Lower leg skin (tissue), 4 donors: Measurements from ENCODE around the gene MVD. TPM values are rescaled to one million over a fixed set of nuclear protein-coding genes. Genes with fewer than 3 reads are reported as not detected.

ENCODE experiments used
- DNase-seq, 2 donors: peaks; one replicate each; pipeline ENCODE4 v3.0.0-alpha.2; 2019; ENCODE audit warnings: low spot score in 2 of 2
- H3K4me3 ChIP-seq: fragments of 200-600 bp; sonication (generic); 2 replicates; pipeline ENCODE4 v1.5.1; 2017; ENCODE audit warnings: mild to moderate bottlenecking, low read depth; ENCODE audit not compliant: poor library complexity, severe bottlenecking
- CTCF ChIP-seq, 3 donors: fragments of 450-650 bp; IDR thresholded peaks; one replicate each; pipeline ENCODE4 v1.5.1; 2016; ENCODE audit warnings: antibody characterized with exemption in 3 of 3, mild to moderate bottlenecking in 3 of 3, moderate library complexity in 2 of 3
- POLR2A ChIP-seq, 2 donors: fragments of 450-650 bp; IDR thresholded peaks; one replicate each; pipeline ENCODE4 v1.6.1; 2016 to 2017; ENCODE audit warnings: antibody characterized with exemption in 2 of 2, mild to moderate bottlenecking in 1 of 2, moderate library complexity in 1 of 2
- WGBS, 2 donors: methylation state at CpG; one replicate each; pipeline ENCODE4 v1.1.5; 2018; 5-methylcytosine and 5-hydroxymethylcytosine counted together
- intact Hi-C: fragments of 100-400 bp; cut with DNase I; formaldehyde crosslinking; loops from one replicate; pipeline ENCODE4 v1.15.0; 2023; ENCODE audit warnings: low total_unique reads
- total RNA-seq, 4 donors: library from RNA; depleted of rRNA; stranded (reverse); fragments of >200 nt; gene quantifications; one replicate each; pipeline ENCODE4 v1.1.0, GENCODE V29; 2016

The MVD gene
- total RNA-seq, 4 donors from 2014 or later, result 40.2 to 93.5 (median 67.1) TPM

GRCh38 chr16:88701581-88702370 is 38.9 kb upstream of the MVD start:
- intact Hi-C loops, result no loop called here
- DNase-seq, result no peak
- WGBS, 2 donors, result 69 to 74% methylated on average over 22 to 23 of the region's 30 CpGs
- no peak overlapping the region for H3K4me3 ChIP-seq
- TF ChIP-seq CTCF (IDR thresholded peaks at IDR 0.05) (no peak), POLR2A (IDR thresholded peaks at IDR 0.05) (no peak)

- TF ChIP-seq CTCF (IDR thresholded peaks at IDR 0.05), result no peak
- TF ChIP-seq POLR2A (IDR thresholded peaks at IDR 0.05), result no peak
- intact Hi-C loops, result no loop called here
- H3K4me3 ChIP-seq, result no peak overlapping the region
- peak; percentile 88 to 98 for DNase-seq
- WGBS, 2 donors, result 59 to 71% methylated on average over 12 to 25 of the region's 42 CpGs
Observed at GRCh38 chr16:88700636-88701482, 38.0 kb upstream of the MVD start.

- intact Hi-C loops, result no loop called here
- no peak overlapping the region for H3K4me3 ChIP-seq
- DNase-seq, result no peak
- WGBS, 2 donors, result 73 to 75% methylated on average over 14 of the region's 14 CpGs
- no peak for TF ChIP-seq CTCF (IDR thresholded peaks at IDR 0.05)
- TF ChIP-seq POLR2A (IDR thresholded peaks at IDR 0.05), result no peak
Observed at GRCh38 chr16:88700322-88700635, 37.4 kb upstream of the MVD start.

- no peak for TF ChIP-seq POLR2A (IDR thresholded peaks at IDR 0.05)
- no peak for TF ChIP-seq CTCF (IDR thresholded peaks at IDR 0.05)
- H3K4me3 ChIP-seq, result no peak overlapping the region
- DNase-seq, result no peak
- intact Hi-C loops, result no loop called here
- WGBS, 2 donors, result 94 to 100% methylated on average over 8 to 16 of the region's 16 CpGs
Observed at GRCh38 chr16:88699180-88699579, 36.3 kb upstream of the MVD start.

- DNase-seq, result no peak
Observed at GRCh38 chr16:88698646-88699045, 35.8 kb upstream of the MVD start.

More at GRCh38 chr16:88698646-88699045, 35.8 kb upstream of the MVD start:
- no peak for TF ChIP-seq CTCF (IDR thresholded peaks at IDR 0.05)
- TF ChIP-seq POLR2A (IDR thresholded peaks at IDR 0.05), result no peak
- intact Hi-C loops, result no loop called here
- H3K4me3 ChIP-seq, result no peak overlapping the region
- 87 to 92% methylated on average over 8 to 22 of the region's 25 CpGs for WGBS, 2 donors
